NCI-H82 (cell line): ENCODE results near the gene FCSK.

Source experiments
- DNase-seq: peaks from one replicate; lab custom pipeline; 2025; lab: John Stamatoyannopoulos, UW

Gene FCSK

DNA sequence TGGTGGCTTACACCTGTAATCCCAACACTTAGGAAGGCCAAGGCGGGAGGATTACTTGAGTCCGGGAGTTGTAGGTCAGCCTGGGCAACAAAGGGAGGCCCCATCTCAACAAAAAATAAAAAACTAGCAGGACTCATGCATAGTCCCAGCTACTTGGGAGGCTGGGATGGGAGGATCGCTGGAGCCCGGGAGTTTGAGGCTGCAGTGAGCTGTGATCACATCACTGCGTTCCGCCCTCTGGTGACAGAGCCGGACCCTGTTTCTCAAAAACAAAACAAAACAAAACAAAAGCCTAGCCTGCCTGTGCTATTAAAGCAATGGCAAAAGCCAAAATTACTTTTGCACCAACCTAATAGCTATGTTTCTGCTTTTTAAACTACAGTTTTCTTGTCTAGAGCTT lies 1.5 kb downstream of the FCSK start:
- DNase-seq = peak; percentile 45

DNA sequence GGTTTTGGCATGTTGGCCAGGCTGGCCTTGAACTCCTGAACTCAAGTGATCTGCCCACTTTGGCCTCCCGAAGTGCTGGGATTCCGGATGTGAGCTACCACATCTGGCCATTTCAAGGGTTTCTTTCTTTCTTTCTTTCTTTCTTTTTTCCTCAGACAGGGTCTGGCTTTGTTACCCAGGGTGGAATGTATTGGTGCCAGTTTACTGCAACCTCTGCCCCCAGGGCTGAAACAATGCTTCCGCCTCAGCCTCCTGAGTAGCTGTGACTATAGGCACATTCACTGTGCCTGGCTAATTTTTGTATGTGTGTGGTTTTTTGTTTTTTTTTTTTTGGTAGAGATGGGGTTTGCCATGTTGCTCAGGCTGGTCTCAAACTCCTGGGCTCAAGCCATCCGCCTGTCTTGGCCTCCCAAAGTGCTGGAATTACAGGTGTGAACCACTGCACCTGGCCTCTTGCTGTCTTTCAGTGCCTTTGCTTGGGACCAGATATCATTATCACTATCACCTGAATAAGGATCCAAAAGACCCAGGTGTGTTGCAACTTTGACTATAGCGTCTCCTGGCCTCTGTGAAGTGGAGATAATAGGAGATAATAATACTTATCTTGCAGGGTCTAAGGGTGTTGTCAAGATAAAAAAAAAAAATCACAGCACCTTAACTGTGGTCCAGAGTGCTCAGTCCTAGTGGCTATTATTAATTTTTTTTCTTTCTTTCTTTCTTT lies 3.2 kb downstream of the FCSK start:
- DNase-seq = no peak

DNA sequence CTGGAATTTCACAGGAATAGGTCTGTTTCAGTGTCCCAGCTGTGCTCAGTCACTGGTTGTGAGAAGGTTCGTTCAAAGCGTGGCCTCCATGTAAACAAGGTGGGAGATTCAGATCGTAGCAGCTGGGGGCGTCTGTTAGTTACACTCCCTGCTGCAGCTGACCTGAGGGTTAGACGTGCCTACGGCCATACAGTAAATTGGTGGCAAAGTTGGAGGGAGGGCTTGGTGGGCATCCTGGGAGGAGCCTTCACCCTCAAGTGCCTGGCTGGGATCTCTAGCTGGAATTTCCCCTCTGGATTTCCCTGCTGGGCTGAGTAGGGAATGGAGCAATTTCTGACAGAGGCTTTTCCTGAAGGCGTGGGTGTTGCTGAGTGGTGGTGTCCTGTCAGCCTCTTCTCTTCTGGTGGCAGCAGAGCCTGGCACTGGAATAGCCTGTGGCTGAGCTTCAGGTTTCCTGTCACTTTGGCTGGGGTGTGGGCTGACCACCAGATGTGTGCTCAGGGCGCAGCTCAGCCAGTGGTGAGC lies 6.4 kb downstream of the FCSK start:
- DNase-seq = no peak

DNA sequence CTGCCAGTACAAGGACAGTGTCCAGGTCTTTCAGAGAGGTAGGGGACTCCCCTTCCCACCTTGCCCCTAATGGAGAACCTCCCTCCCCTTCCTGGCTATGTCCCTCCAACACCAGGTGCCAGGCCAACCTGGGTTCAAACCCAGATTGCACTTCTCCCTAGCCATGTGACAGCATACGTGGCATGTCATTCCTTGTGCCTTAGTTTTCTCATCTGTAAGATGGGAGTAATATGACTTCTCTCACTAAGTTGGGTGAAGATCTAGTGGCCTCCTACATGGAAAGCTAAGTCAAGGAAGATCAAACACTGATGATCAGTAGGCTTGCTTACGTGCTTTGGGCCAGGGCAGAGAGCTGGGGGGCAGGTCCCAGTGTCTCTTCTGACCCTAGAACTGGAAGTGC lies 8.8 kb downstream of the FCSK start:
- DNase-seq = no peak

DNA sequence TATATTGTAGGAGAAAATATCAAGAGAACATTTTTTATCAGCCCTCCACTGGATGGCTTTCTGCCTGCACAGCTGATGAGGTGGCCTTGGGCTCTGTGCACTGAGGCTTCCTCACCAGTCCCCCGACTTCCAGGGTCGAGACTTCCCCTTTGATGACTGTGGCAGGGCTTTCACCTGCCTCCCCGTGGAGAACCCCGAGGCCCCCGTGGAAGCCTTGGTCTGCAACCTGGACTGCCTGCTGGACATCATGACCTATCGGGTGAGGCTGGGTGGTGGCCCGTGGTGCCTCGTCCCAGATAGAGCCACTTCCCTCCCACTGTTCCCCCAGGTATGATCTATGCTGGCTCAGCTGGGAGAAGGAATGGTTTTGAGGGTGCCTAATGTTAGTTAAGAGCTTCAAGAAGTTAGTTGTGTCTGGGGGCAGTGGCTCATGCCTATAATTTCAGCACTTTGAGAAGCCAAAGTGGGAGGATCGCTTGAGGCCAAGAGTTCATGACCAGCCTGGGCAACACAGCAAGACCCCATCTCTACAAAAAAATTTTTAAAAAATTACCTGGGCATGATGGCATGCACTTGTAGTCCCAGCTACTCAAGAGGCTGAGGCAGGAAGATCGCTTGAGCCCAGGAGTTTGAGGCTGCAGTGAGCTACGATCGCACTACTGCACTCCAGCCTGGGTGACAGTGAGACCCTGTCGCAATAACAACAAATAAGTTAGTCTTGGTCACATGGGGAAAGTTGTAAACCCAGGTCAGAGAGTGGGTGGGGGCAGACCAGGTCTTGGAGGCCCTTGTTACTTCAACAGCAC lies 11.8 kb downstream of the FCSK start:
- DNase-seq = no peak

DNA sequence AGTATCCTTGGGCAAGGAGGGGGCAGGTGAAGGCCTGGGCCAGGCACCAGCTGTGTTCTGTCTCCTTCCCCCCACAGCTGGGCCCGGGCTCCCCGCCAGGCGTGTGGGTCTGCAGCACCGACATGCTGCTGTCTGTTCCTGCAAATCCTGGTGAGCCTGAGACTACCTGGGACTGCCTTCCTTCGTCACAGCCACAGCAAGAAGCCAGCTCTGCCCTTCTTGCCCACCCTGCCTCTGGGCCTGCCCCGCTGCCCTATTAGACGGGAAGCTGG lies 12.3 kb downstream of the FCSK start:
- no peak for DNase-seq

DNA sequence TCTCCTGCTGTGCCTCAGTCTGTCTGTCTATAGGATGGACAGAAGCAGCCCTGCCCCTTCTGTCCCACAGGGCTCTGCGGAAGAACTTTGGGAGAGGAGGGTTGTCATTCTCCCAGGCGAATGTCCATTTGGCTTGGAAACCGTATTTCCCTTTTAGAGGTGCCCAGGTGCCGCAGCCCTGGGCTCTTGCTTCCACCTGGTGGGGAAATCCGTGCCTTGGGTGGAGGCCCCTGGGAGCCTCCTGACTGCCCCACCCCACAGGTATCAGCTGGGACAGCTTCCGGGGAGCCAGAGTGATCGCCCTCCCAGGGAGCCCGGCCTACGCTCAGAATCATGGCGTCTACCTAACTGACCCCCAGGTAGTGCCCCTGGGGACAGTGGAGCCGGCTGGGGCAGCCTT lies 12.7 kb downstream of the FCSK start:
- DNase-seq = no peak

DNA sequence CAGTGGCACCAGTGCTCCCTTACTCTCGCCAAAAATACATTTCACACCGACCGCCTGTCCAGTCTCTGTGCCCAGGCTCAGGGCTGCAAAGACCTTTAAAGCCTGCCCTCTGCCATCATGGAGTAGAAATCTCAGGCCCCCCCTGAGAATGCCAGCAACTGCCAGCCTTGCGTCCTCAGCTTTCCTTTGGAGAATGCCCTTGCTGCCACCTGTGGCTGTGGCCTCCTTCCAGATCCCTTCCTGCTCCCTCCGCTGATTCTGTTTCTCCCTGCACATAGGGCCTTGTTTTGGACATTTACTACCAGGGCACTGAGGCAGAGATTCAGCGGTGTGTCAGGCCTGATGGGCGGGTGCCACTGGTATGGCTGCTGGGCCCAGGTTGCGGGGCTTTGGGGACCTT lies 13.2 kb downstream of the FCSK start:
- no peak for DNase-seq

DNA sequence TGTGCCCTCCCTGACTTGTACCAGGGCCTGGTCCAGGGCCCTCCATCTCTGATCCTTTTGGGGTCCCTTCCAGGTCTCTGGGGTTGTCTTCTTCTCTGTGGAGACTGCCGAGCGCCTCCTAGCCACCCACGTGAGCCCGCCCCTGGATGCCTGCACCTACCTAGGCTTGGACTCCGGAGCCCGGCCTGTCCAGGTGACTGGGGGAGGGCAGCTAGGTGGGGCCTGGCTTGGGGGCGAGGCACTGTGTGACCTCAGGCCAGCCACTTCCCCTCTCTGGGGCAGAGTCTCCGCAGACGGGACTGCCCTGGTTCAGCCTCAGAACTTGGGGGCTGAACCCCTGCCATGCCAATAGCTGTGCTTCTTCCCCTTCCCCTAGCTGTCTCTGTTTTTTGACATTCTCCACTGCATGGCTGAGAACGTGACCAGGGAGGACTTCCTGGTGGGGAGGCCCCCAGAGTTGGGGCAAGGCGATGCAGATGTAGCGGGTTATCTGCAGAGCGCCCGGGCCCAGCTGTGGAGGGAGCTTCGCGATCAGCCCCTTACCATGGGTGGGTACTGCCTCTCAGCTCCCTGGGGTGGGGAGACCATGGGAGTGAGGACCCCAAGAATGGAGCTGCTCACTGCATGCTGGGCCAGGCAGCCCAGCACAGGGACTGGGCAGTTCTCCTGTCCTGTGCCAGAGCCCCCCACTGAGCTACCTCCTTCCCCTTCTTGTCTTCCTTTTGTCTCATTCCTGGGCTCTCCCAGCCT lies 14.6 kb downstream of the FCSK start:
- DNase-seq = no peak

DNA sequence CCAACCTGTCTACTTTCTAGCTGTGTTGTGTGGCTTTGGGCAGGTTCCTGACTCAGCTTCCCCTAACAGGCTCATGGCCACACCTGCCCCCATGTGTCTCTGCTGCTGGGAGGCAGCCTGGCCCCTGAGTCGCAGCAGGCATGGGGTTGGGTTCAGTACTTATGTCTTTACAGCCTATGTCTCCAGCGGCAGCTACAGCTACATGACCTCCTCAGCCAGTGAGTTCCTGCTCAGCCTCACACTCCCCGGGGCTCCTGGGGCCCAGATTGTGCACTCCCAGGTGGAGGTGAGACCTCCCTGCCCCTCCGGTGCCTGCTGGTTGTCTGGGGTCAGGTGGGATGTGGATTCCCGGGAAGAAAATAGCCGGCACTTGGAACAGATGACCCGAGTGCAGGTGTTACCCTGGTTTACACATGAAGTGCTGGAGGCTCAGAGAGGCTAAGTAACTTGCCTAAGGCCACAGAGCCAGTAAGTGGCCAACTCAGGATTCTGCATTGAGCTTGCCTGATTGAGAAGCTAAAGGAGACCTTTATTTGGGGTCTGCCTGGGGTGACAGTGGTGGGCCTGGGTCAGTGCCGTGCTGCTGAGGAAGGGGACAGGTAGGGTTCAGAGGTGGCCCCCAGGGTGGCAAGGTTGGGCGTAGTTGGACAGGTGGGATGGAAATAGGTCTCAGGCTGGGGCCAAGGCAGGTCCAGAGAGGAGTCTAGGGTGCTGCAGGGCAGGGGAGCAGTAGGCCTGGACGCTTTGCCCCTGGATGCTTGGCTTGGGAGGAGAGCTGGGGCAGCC lies 15.9 kb downstream of the FCSK start:
- DNase-seq = no peak

DNA sequence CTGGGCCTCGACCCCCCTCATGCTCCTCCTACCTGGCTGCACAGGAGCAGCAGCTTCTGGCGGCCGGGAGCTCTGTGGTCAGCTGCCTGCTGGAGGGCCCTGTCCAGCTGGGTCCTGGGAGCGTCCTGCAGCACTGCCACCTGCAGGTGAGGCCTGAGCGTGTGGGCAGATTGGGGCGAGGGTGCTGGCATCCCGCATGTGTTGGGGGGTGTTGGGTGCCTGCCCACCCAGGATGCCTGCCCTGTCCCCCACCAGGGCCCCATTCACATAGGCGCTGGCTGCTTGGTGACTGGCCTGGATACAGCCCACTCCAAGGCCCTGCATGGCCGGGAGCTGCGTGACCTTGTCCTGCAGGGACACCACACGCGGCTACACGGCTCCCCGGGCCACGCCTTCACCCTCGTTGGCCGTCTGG lies 16.5 kb downstream of the FCSK start:
- no peak for DNase-seq

DNA sequence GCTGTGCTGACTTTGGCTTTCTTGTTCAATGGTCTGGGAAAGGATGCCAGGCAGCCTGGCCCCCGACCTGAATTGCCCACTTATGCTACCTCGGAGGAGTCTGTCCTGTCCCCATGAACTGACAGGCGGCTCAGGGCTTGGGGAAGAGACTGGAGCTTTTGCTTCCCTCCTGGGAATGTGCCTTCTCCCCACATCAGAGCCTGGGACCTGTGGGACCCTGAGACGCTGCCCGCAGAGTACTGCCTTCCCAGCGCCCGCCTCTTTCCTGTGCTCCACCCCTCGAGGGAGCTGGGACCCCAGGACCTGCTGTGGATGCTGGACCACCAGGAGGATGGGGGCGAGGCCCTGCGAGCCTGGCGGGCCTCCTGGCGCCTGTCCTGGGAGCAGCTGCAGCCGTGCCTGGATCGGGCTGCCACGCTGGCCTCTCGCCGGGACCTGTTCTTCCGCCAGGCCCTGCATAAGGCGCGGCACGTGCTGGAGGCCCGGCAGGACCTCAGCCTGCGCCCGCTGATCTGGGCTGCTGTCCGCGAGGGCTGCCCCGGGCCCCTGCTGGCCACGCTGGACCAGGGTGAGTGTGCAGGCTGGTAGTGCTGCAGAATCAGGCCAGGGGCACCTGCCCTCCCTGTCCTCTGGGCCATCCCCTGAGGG lies 18.5 kb downstream of the FCSK start:
- DNase-seq = no peak

DNA sequence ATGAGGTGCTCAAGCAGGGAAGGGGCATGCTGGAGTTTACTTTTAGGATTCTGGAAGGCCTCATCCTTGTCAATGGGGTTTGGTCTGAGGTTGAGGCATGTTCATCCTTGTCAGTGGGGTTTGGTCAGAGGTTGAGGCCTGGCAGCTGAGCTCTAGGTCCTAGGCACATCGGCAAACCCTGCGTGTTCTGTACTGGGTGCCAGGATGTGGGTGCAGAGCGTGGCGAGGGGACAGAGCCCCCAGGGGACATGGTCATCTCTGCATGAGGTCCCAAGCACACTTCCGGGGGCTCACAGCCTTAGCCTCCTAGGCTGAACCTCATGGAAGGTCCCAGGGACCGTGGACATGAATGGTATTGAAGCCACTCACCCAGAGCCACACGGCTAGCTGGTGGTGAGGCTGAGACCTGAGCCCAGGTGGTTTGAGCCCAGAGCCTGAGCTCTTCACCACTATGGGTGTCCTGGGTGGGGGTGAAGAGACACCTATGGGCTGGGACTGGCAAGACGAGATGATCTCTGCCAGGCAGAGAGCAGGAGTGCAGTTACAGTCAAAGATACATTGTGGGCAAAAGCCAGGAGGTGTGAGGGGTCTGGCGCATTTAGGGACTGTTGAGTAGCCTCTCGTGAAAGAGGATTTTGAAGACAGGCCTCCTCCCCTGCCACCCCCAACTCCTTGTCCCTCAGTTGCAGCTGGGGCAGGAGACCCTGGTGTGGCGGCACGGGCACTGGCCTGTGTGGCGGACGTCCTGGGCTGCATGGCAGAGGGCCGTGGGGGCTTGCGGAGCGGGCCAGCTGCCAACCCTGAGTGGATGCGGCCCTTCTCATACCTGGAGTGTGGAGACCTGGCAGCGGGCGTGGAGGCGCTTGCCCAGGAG lies 19.3 kb downstream of the FCSK start:
- DNase-seq = no peak

DNA sequence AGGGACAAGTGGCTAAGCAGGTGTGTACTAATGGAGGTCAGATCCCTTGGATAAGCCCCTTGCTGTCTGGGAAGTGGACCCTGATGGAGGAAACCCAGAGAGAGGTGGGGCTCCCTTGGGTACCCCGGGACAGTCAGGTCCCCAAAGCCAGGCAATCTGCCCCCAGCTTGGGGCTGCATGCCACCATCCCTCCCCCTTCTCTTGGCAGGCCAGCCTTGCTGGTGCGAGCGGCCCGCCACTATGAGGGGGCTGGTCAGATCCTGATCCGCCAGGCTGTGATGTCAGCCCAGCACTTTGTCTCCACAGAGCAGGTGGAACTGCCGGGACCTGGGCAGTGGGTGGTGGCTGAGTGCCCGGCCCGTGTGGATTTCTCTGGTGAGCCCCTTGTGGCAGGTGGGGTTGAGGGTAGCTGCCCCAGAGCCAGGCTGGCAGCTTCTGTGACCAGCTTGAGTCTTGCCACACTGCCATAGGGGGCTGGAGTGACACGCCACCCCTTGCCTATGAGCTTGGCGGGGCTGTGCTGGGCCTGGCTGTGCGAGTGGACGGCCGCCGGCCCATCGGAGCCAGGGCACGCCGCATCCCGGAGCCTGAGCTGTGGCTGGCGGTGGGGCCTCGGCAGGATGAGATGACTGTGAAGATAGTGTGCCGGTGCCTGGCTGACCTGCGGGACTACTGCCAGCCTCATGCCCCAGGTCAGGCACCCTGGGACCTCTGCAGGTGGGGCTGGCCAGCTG lies 20.1 kb downstream of the FCSK start:
- no peak for DNase-seq

DNA sequence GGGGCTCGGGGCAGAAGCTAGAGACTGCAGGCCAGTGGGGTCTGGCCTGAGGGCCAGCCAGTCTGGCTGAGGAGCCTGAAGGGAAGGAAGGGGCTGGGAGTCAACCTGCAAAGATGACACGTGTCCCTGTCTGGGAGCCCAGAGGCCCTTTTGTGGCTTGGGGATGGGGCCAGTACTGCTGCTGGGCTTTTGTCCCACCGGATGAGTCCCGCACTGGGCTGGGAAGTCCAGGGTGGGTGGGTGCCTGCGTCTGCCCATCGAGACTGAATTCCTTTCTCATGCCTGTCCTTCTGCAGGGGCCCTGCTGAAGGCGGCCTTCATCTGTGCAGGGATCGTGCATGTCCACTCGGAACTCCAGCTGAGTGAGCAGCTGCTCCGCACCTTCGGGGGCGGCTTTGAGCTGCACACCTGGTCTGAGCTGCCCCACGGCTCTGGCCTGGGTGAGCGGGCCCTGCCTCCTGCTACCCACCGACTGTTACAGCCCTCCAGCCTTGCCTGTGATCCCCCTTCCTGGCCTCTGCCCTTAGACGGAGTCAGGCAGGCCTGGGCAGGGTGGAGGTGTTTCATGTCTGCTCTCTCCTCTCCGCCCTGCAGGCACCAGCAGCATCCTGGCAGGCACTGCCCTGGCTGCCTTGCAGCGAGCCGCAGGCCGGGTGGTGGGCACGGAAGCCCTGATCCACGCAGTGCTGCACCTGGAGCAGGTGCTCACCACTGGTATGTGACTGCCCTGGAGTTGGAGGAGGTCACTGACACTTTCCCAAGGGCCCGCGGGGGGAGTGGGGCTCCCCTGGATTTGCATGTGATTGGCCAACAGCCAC lies 20.9 kb downstream of the FCSK start:
- no peak for DNase-seq

DNA sequence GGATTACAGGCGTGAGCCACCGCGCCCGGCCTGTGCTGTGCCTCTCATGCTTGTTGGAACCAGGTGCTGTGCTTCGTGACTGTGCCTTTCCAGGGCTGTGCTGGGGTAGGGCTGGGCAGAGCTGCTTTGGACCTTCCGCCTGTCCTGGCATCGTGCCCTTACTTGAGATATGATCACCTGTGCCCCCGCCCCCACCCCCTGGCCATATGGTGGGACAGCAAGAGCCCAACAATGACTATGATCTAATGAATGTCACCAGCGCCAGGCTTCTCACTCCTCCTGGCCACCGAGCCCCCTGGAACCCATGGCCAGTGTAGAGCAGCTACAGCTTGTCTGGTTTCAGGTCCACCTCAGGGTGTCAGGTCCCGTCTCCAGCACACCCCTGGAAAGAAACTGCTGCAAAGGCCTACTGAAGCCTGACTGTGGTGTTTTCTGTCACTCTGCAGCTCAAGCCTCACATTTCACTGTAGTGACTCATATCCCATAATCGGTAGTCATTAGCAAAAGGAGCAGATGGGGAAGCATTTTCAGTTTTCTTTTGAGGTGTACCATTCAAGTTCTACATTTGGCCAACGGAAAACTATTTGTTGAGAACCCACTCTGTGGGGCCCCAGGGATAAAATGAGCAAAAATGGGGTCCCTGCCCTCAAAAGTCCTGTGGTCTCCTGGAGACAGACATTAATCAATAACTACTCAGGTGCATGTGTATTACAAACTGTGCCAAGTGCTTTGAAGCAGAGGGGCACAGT lies 22.1 kb downstream of the FCSK start:
- DNase-seq = peak; percentile 14

DNA sequence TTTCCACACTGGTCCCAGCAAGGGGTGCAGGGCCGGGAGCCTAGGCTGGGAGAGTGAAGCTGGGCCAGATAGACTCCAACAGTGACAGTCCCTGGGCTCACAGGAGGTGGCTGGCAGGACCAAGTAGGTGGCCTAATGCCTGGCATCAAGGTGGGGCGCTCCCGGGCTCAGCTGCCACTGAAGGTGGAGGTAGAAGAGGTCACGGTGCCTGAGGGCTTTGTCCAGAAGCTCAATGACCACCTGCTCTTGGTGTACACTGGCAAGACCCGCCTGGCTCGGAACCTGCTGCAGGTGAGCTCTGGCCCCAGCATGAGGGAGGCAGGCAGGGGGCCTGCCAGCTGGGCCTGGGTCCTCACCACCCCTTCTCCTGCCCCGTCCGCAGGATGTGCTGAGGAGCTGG lies 23.8 kb downstream of the FCSK start:
- no peak for DNase-seq

DNA sequence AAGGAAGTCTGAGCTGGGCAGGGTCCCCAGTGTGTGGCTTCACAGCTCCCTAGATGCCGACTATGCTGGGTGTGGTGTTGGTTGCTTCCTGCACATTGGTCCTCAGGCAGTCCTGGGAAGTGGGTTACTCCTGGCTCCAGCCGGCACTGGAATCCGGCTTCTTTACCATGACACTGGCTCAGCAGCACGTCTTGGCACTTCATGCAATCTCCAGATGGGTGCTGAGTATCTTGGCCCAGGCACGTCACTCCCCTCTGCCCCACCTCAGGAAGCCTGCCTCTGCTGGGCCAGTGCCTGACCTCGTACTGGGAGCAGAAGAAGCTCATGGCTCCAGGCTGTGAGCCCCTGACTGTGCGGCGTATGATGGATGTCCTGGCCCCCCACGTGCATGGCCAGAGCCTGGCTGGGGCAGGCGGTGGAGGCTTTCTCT lies 24.5 kb downstream of the FCSK start:
- no peak for DNase-seq
